NCI-H1694 (cell line): Measurements from ENCODE around the gene KLHL29.
"Not testable (repeated sequence)": the region's sequence is repeated elsewhere in the genome, so short reads cannot be mapped to it uniquely, and the experiment has no call there.

Experiments used
- DNase-seq: peaks from one replicate; lab custom pipeline; 2025; lab: John Stamatoyannopoulos, UW

The KLHL29 gene

GRCh38 chr2:23384551-23385343 lies at the start of gene KLHL29:
KLHL29 (plus strand) TSS chr2:23385179; CDS start chr2:23562197, 177,018 bp downstream.
- peak; percentile 36 for DNase-seq

- no peak for DNase-seq
Observed at GRCh38 chr2:23335550-23335949, 49.4 kb upstream of the KLHL29 start.

- DNase-seq = no peak
Observed at GRCh38 chr2:23342075-23342474, 42.9 kb upstream of the KLHL29 start.

GRCh38 chr2:23346029-23346428 lies 39.0 kb upstream of the KLHL29 start:
- no peak for DNase-seq

- DNase-seq = no peak
Observed at GRCh38 chr2:23346781-23347180, 38.2 kb upstream of the KLHL29 start.

- no peak for DNase-seq
Observed at GRCh38 chr2:23347471-23348092, 37.4 kb upstream of the KLHL29 start.

- not testable (repeated sequence) for DNase-seq
Observed at GRCh38 chr2:23348093-23348481, 36.9 kb upstream of the KLHL29 start.

GRCh38 chr2:23349508-23349907 lies 35.5 kb upstream of the KLHL29 start:
- no peak for DNase-seq

- peak; percentile 28 for DNase-seq
Observed at GRCh38 chr2:23350041-23350791, 34.8 kb upstream of the KLHL29 start.

- DNase-seq = no peak
Observed at GRCh38 chr2:23350792-23351355, 34.1 kb upstream of the KLHL29 start.

- peak; percentile 41 for DNase-seq
Observed at GRCh38 chr2:23351388-23352141, 33.4 kb upstream of the KLHL29 start.

- DNase-seq = no peak
Observed at GRCh38 chr2:23354554-23354953, 30.4 kb upstream of the KLHL29 start.

GRCh38 chr2:23355001-23355400 lies 30.0 kb upstream of the KLHL29 start:
- no peak for DNase-seq

GRCh38 chr2:23356711-23357110 lies 28.3 kb upstream of the KLHL29 start:
- DNase-seq = no peak

GRCh38 chr2:23359631-23360567 lies 25.1 kb upstream of the KLHL29 start:
- DNase-seq = no peak

- DNase-seq = no peak
Observed at GRCh38 chr2:23360571-23361125, 24.3 kb upstream of the KLHL29 start.

- DNase-seq = no peak
Observed at GRCh38 chr2:23361152-23361551, 23.8 kb upstream of the KLHL29 start.

- DNase-seq = no peak
Observed at GRCh38 chr2:23363268-23363667, 21.7 kb upstream of the KLHL29 start.

GRCh38 chr2:23363831-23364230 lies 21.1 kb upstream of the KLHL29 start:
- DNase-seq = no peak

- DNase-seq = no peak
Observed at GRCh38 chr2:23366720-23367119, 18.3 kb upstream of the KLHL29 start.
